CMK (cell line): ENCODE data around the gene VASP.

Source experiments
- DNase-seq: peaks from one replicate; pipeline ENCODE4 v3.0.0-alpha.2; 2010; ENCODE audit warnings: low read depth

Gene VASP

GRCh38 chr19:45506989-45507871 lies at the start of gene VASP:
TSS of gene VASP (plus strand) at chr19:45507479. CDS start at chr19:45507772, 293 bp downstream.
- no peak for DNase-seq

- DNase-seq: no peak
Measured at GRCh38 chr19:45457776-45458175, 49.5 kb upstream of the VASP start.

- DNase-seq: no peak
Measured at GRCh38 chr19:45460807-45461347, 46.4 kb upstream of the VASP start.

GRCh38 chr19:45462174-45462573 lies 45.1 kb upstream of the VASP start:
- DNase-seq: no peak

- DNase-seq: no peak
Measured at GRCh38 chr19:45463241-45463640, 44.0 kb upstream of the VASP start.

- no peak for DNase-seq
Measured at GRCh38 chr19:45464274-45464673, 43.0 kb upstream of the VASP start.

- no peak for DNase-seq
Measured at GRCh38 chr19:45464852-45465441, 42.3 kb upstream of the VASP start.

- DNase-seq: no peak
Measured at GRCh38 chr19:45467115-45467455, 40.2 kb upstream of the VASP start.

GRCh38 chr19:45467456-45468158 lies 39.7 kb upstream of the VASP start, which contains the start of gene FOSB:
TSS of gene FOSB (plus strand) at chr19:45467996. CDS start at chr19:45468587, 591 bp downstream.
- DNase-seq: peak; percentile 68

- DNase-seq: no peak
Measured at GRCh38 chr19:45468159-45468651, 39.1 kb upstream of the VASP start.

GRCh38 chr19:45468803-45469131 lies 38.5 kb upstream of the VASP start:
- DNase-seq: no peak

GRCh38 chr19:45469132-45469944 lies 37.9 kb upstream of the VASP start:
- no peak for DNase-seq

- no peak for DNase-seq
Measured at GRCh38 chr19:45469945-45470761, 37.1 kb upstream of the VASP start.

GRCh38 chr19:45470762-45471081 lies 36.6 kb upstream of the VASP start:
- no peak for DNase-seq

- no peak for DNase-seq
Measured at GRCh38 chr19:45471111-45471930, 36.0 kb upstream of the VASP start.

GRCh38 chr19:45471931-45472562 lies 35.2 kb upstream of the VASP start:
- no peak for DNase-seq

- no peak for DNase-seq
Measured at GRCh38 chr19:45472563-45473366, 34.5 kb upstream of the VASP start.

- no peak for DNase-seq
Measured at GRCh38 chr19:45473367-45473681, 34.0 kb upstream of the VASP start.
